ENCODE results near the gene MACF1.
"Not testable (repeated sequence)": the region's sequence is repeated elsewhere in the genome, so short reads cannot be mapped to it uniquely, and the experiment has no call there.

DNA sequence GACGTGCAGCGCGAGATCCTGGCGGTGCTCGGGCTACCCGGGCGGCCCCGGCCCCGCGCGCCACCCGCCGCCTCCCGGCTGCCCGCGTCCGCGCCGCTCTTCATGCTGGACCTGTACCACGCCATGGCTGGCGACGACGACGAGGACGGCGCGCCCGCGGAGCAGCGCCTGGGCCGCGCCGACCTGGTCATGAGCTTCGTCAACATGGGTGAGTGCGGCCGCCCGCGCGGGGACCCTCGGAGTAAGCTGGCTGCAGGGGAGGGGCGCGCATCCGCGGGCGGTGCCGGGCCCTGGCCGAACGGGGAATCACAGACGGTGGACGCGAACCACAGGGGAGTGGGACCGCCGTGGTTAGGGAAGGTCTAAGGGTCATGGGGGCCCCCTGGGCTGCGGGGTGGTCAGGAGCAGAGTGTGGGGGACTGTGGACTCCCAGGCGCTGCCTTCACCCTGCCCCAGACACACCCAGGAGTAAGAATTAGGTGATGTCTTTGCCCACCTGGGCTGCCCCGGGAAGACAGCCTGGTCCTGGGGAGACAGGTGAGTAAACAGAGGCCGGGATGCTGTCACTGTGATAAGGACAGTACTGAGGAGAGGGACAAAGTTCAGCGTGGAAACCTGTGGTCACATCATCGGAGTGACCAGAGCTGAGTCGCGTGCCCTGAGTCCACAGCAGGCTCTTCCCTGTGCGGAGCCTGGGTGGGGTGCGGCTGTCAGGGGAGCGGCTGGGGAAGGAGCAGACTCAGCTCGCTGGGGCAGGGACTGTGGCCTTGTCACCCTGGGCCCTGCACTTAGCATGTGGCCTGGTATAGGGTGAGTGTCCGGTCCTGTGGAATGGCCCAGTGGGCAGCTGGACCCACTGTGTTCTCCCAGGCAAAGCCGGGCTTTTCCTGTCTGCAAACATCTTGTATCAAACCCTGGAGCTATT, 287.9 kb downstream of the MACF1 start:
- not testable (repeated sequence) for TF ChIP-seq EZH2 (IDR thresholded peaks at IDR 0.05; ENCODE audit: borderline replicate concordance, low read depth, low read length, poor library complexity, severe bottlenecking)
- TF ChIP-seq, protein P1, sequence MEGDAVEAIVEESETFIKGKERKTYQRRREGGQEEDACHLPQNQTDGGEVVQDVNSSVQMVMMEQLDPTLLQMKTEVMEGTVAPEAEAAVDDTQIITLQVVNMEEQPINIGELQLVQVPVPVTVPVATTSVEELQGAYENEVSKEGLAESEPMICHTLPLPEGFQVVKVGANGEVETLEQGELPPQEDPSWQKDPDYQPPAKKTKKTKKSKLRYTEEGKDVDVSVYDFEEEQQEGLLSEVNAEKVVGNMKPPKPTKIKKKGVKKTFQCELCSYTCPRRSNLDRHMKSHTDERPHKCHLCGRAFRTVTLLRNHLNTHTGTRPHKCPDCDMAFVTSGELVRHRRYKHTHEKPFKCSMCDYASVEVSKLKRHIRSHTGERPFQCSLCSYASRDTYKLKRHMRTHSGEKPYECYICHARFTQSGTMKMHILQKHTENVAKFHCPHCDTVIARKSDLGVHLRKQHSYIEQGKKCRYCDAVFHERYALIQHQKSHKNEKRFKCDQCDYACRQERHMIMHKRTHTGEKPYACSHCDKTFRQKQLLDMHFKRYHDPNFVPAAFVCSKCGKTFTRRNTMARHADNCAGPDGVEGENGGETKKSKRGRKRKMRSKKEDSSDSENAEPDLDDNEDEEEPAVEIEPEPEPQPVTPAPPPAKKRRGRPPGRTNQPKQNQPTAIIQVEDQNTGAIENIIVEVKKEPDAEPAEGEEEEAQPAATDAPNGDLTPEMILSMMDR (conservative IDR thresholded peaks at IDR 0.05; ENCODE audit: low read depth, low read length): not testable (repeated sequence)

All from A673 (cell line).